Measurements from ENCODE around the gene PTPN9. TPM values are rescaled to one million over a fixed set of nuclear protein-coding genes. Genes with fewer than 3 reads are reported as not detected.
"Not testable (repeated sequence)": the region's sequence is repeated elsewhere in the genome, so short reads cannot be mapped to it uniquely, and the experiment has no call there.

The PTPN9 gene
- total RNA-seq, 1 experiment from 2014 or later: 15.7 TPM

GRCh38 chr15:75584121-75584520 lies 5.0 kb upstream of the PTPN9 start:
- POLR2A ChIA-PET (ENCODE audit: unreplicated experiment): no interaction called here

GRCh38 chr15:75583701-75584100 lies 4.6 kb upstream of the PTPN9 start:
- Histone ChIP-seq H4K20me1 (ENCODE audit: low read length) (no peaks in the 10 kb centered on the region), H3K79me2 (ENCODE audit: low read length) (peaks cover 5% of the 10 kb centered on the region), H3K9me3 (ENCODE audit: low read length) (no peaks in the 10 kb centered on the region), H3K4me3 (ENCODE audit: low read length) (no peak overlapping the region), H3K27me3 (ENCODE audit: low read length) (no peaks in the 10 kb centered on the region), H3K9ac (ENCODE audit: low read length) (no peak overlapping the region), H3F3A (ENCODE audit: low read length, unreplicated experiment) (no peaks in the 10 kb centered on the region), H3K36me3 (ENCODE audit: low read depth, low read length) (no peaks in the 10 kb centered on the region), H3K4me1 (ENCODE audit: insufficient read depth, low read length) (peaks cover 5% of the 10 kb centered on the region; the same call in 1 of the 2 replicates), H2AFZ (ENCODE audit: low read length) (no peak overlapping the region), H3K4me2 (ENCODE audit: low read length) (no peak overlapping the region), H3K9me2 (replicated peaks; ENCODE audit: low read length) (no peaks in the 10 kb centered on the region), H3K27ac (ENCODE audit: low read length) (no peak overlapping the region)
- BruUV-seq (replicated peaks): no TSS peak
- intact Hi-C loops (cut with micrococcal nuclease): no loop called here
- DNase-seq (no peak), ATAC-seq (no peak)
- TF ChIP-seq EZH2phosphoT487 (IDR thresholded peaks at IDR 0.05; ENCODE audit: borderline replicate concordance, low read length) (no peak), EZH2 (IDR thresholded peaks at IDR 0.05; ENCODE audit: low read length, unreplicated experiment) (no peak)
- TF ChIP-seq, protein P1, sequence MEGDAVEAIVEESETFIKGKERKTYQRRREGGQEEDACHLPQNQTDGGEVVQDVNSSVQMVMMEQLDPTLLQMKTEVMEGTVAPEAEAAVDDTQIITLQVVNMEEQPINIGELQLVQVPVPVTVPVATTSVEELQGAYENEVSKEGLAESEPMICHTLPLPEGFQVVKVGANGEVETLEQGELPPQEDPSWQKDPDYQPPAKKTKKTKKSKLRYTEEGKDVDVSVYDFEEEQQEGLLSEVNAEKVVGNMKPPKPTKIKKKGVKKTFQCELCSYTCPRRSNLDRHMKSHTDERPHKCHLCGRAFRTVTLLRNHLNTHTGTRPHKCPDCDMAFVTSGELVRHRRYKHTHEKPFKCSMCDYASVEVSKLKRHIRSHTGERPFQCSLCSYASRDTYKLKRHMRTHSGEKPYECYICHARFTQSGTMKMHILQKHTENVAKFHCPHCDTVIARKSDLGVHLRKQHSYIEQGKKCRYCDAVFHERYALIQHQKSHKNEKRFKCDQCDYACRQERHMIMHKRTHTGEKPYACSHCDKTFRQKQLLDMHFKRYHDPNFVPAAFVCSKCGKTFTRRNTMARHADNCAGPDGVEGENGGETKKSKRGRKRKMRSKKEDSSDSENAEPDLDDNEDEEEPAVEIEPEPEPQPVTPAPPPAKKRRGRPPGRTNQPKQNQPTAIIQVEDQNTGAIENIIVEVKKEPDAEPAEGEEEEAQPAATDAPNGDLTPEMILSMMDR (conservative IDR thresholded peaks at IDR 0.05; ENCODE audit: low read depth, low read length): no peak
- ChIA-PET CTCF (no interaction called here), POLR2A (ENCODE audit: unreplicated experiment) (no interaction called here)

More at GRCh38 chr15:75584121-75584520, 5.0 kb upstream of the PTPN9 start:
- H3K79me2 ChIP-seq (ENCODE audit: low read length): peaks cover under 1% of the 10 kb centered on the region
- H3K4me1 ChIP-seq (ENCODE audit: insufficient read depth, low read length): peaks cover 5% of the 10 kb centered on the region; the same call in 1 of the 2 replicates
- no peaks in the 10 kb centered on the region for H3K27me3 ChIP-seq (ENCODE audit: low read length)
- intact Hi-C loops (cut with micrococcal nuclease): no loop called here
- no peaks in the 10 kb centered on the region for H3K9me2 ChIP-seq (replicated peaks; ENCODE audit: low read length)
- H3K9ac ChIP-seq (ENCODE audit: low read length): no peak overlapping the region
- H3K36me3 ChIP-seq (ENCODE audit: low read depth, low read length): no peaks in the 10 kb centered on the region
- no peaks in the 10 kb centered on the region for H3K9me3 ChIP-seq (ENCODE audit: low read length)
- CTCF ChIA-PET: no interaction called here
- ATAC-seq (no peak), DNase-seq (no peak)
- H3K4me2 ChIP-seq (ENCODE audit: low read length): no peak overlapping the region
- no peaks in the 10 kb centered on the region for H4K20me1 ChIP-seq (ENCODE audit: low read length)
- no TSS peak for BruUV-seq (replicated peaks)
- no peaks in the 10 kb centered on the region for H3F3A ChIP-seq (ENCODE audit: low read length, unreplicated experiment)
- TF ChIP-seq EZH2phosphoT487 (IDR thresholded peaks at IDR 0.05; ENCODE audit: borderline replicate concordance, low read length): no peak
- TF ChIP-seq, protein P1 (conservative IDR thresholded peaks at IDR 0.05; ENCODE audit: low read depth, low read length): no peak
- no peak for TF ChIP-seq EZH2 (IDR thresholded peaks at IDR 0.05; ENCODE audit: low read length, unreplicated experiment)
- H2AFZ ChIP-seq (ENCODE audit: low read length): no peak overlapping the region
- H3K27ac ChIP-seq (ENCODE audit: low read length): no peak overlapping the region
- no peak overlapping the region for H3K4me3 ChIP-seq (ENCODE audit: low read length)

- H3K4me3 ChIP-seq (ENCODE audit: low read length); H3K4me2 ChIP-seq (ENCODE audit: low read length); H3K36me3 ChIP-seq (ENCODE audit: low read depth, low read length); H3K9me2 ChIP-seq (replicated peaks; ENCODE audit: low read length); BruUV-seq (replicated peaks); H3K9me3 ChIP-seq (ENCODE audit: low read length); H3K9ac ChIP-seq (ENCODE audit: low read length); DNase-seq; intact Hi-C loops (cut with micrococcal nuclease); H2AFZ ChIP-seq (ENCODE audit: low read length); CTCF ChIA-PET; H3K27ac ChIP-seq (ENCODE audit: low read length); H3K27me3 ChIP-seq (ENCODE audit: low read length); H3F3A ChIP-seq (ENCODE audit: low read length, unreplicated experiment); H3K4me1 ChIP-seq (ENCODE audit: insufficient read depth, low read length); H4K20me1 ChIP-seq (ENCODE audit: low read length); ATAC-seq: not testable (repeated sequence)
- POLR2A ChIA-PET (ENCODE audit: unreplicated experiment): interaction anchor here (0.5 kb wide), 1 partner anchor 65 kb away, joined by 3 read pairs; the partner anchor contains the start of gene SNX33
- H3K79me2 ChIP-seq (ENCODE audit: low read length): peaks cover 12% of the 10 kb centered on the region
Measured at GRCh38 chr15:75582943-75583342, 3.8 kb upstream of the PTPN9 start.

Measured in PC-3 (cell line).